Astrocyte (in vitro differentiated cells and primary cell): ENCODE measurements around the gene DDX21.

Source experiments
- EZH2 ChIP-seq: IDR thresholded peaks from 2 replicates; pipeline ENCODE4 v1.6.1; 2012; ENCODE audit warnings: mild to moderate bottlenecking, low read length, inconsistent platforms; ENCODE audit not compliant: insufficient read depth
- TF ChIP-seq, protein P1 (sequence below): IDR thresholded peaks from 2 replicates; pipeline ENCODE4 v1.5.1; 2011; ENCODE audit warnings: low read depth, mild to moderate bottlenecking, inconsistent platforms, low read length, moderate library complexity; ENCODE audit not compliant: insufficient read depth

DNA sequence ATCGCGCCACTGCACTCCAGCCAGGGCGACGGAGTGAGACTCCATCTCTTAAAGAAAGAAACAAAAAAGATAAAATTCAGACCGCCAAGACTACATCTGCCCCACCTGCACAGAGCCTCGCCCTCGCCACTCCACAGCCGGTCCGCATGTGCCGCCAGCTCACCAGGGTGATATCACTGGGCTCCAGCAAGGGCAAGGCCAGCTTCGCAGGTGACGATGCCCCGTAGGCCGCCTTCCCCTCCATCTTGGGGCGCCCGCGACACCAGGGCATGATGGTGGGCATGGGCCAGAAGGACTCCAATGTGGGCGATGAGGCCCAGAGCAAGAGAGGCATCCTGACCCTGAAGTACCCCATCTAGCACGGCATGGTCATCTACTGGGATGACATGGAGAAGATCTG is 66.6 kb downstream of the DDX21 start:
- TF ChIP-seq, protein P1, sequence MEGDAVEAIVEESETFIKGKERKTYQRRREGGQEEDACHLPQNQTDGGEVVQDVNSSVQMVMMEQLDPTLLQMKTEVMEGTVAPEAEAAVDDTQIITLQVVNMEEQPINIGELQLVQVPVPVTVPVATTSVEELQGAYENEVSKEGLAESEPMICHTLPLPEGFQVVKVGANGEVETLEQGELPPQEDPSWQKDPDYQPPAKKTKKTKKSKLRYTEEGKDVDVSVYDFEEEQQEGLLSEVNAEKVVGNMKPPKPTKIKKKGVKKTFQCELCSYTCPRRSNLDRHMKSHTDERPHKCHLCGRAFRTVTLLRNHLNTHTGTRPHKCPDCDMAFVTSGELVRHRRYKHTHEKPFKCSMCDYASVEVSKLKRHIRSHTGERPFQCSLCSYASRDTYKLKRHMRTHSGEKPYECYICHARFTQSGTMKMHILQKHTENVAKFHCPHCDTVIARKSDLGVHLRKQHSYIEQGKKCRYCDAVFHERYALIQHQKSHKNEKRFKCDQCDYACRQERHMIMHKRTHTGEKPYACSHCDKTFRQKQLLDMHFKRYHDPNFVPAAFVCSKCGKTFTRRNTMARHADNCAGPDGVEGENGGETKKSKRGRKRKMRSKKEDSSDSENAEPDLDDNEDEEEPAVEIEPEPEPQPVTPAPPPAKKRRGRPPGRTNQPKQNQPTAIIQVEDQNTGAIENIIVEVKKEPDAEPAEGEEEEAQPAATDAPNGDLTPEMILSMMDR = no peak
- no peak for TF ChIP-seq EZH2
